Left lobe of liver (tissue), 2 donors: Measurements from ENCODE around the gene COL13A1. TPM values are rescaled to one million over a fixed set of nuclear protein-coding genes. Genes with fewer than 3 reads are reported as not detected.

Source experiments
- ATAC-seq: fragments of 200-7000 bp; cut with Tn5 transposase; one replicate; pipeline ENCODE4 v1.9.1; 2020; ENCODE audit warnings: mild to moderate bottlenecking, moderate library complexity
- DNase-seq: peaks from one replicate; pipeline ENCODE4 v3.0.0-alpha.2; 2020; ENCODE audit warnings: low spot score
- total RNA-seq: library from RNA; stranded (reverse); gene quantifications from one replicate; pipeline ENCODE4 v1.2.1, GENCODE V29; 2021
- donor health status: DM: no; HTN: no; CAD: no; lungs with moderate emphysema.
- donor health status: DM: no; HTN: yes; CAD: no.

COL13A1 gene
- total RNA-seq, 1 donor from 2014 or later = 0.48 TPM

DNA sequence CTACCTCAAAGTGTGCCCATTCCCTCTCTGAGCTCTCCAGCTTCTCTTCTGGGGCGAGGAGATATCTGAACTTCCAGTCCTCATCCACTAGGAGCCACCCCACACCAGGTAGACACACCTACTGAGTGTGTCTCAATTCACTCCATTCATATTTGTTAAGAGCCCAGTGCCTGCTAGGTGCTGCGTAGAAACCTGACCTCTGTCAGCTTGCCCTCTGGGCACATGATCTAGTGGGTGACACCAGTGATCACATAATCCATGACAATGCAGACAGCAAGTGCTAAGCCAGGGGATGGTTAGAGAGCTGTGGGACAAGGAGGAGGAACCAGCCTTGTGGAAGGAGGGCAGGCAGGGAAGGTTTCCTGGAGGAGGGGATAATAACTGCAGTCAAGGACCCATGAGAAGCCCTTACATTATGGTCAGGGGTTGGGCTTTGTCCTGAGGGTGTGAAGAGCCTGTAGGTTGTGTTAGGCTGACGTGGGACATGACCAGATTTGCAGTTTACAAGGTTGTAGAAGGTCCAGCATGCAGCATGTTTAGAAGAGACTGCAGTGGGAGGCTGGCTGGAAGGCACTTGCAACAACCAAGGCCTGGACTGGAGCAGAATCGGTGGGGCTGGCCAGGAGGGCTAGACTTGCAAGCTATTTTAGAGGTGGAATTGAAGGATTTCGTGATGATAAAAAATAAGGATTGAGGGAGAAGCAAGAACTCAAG, 81.8 kb downstream of the COL13A1 start:
- peak; percentile 98 for ATAC-seq
- DNase-seq = peak; percentile 81

DNA sequence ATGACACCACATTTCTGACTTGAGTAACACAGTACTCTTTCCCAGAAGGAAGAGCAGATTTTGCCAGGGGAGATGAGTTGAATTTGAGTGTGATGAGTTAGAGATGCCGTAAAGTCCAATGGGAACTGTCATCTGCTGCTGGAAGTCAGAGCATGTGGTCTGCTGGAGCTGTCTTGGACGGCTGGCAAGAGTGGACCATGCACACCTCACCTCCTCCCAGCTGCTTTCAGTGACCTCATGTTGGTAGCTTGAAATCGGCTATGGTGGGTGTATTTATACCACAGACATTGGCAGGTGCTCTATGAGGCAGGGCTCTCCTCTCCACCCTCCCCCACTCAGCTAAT, 82.3 kb downstream of the COL13A1 start:
- no peak for DNase-seq
- no peak for ATAC-seq

DNA sequence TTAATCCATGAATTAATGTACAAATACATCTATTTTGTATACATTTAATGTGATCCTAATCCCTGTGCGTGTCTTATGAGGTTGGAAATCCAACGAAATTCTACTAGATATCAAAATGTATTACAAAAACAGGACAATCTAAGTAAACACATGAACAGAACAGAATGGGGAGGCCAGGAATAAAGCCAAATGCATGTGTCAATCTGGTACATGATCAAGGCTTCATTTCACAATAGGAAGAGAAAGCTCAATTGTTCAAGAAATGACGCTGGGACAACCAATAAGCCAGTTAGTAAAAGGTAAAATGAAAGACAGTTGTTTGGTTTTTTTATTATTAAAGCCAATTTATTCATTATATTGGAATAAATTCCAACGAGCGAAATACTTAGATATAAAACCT, 83.0 kb downstream of the COL13A1 start:
- ATAC-seq (no peak), DNase-seq (no peak)

DNA sequence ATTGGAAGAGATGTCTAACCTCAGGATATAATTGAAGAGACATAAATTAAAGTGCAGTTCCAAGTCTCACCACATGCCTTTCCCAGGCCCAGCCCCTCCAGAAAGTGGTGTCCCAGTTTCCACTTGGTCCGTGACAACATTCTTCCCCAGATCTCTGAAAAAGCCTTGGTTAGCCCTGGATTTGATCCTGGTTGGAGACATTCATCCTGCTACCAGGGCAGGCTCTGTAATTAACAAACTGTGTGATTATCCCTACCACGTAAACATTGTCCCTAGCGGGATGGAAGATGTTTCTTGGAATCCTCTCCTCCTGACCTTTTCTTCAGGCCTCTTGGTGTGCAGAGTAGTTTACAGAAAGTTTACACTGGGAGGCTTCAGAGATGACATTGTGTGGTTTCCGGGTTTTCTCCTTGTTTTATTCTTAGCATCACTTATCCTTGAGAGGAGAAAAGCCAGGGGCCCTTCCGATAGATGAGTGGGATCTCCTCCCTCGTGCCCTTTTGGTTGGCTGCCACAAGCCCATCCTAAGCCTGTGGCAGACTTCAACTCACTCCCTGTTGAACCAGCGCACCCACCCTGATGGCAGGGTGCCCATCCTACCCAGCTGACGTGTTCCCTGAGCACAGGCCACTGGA, 83.8 kb downstream of the COL13A1 start:
- DNase-seq = no peak
- ATAC-seq = no peak

DNA sequence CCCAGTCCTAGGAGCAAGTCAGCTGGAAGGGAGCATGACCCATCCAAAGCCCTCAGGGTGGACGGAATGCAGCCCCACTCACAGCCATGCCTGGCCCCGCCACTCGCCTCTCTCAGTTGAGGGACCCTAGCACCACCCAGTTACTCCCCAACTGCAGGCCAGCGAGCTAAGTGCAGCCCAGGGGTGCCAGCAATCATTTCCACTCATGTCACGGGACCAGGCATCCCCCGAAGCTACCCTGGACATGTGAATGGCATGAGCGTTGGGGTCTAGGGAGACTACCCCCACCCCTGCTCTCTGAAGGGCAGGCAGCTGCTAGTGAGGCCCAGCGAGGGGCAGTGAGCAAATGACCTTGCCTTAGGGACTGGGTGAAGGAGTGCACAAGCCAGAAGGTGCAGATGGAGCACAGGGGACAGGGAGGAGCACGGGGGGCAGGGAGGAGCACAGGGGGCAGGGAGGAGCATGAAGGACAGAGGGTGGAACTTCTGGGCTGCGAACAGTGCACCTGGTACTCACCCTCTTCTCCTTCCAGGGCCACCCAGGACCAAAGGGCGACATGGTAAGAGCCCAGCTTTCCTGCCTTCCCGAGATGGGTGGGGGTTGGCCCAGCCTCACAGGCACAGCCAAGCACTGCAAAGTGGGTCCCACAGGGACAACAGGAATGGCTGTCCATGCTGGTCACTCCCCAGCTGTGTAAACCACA, 87.3 kb downstream of the COL13A1 start:
- ATAC-seq (no peak), DNase-seq (no peak)

DNA sequence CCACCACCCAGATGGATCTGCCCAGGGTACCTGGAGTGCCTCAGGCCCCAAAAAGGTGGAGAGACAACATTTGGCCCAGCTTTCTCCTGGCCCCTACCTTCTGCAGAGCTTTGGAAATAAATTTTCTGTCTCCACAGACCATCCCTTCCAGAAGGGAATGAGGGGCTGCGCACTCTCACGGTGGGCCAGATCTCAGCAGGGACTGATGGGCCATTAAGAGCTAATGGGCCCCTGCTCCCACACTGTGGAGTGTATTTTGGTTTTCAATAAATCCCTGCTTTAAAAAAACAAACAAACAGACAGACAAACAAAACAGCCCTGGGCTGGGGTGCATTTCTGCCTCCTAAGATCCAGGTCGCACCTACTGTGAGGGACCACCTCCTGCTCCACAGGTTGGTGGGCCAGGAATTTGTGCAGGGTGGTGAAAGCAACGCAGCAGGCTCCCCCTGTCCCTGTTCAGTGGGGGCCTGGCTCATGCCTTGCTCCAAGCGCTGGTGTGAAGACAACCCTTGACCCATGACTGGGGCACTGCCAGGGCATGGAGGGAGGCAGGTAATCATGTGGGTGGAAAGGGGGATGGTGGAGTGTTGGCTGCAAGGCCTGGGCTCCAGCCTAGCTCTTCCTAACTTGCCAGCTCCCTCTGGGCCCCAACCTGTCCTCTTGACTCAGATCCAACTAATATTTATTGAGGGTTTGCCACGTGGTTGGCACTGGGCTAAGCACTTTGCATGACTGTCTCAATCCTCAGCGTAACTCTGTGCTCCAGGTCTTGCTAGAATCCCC, 88.5 kb downstream of the COL13A1 start:
- ATAC-seq (peak; percentile 89), DNase-seq (peak; percentile 95)

DNA sequence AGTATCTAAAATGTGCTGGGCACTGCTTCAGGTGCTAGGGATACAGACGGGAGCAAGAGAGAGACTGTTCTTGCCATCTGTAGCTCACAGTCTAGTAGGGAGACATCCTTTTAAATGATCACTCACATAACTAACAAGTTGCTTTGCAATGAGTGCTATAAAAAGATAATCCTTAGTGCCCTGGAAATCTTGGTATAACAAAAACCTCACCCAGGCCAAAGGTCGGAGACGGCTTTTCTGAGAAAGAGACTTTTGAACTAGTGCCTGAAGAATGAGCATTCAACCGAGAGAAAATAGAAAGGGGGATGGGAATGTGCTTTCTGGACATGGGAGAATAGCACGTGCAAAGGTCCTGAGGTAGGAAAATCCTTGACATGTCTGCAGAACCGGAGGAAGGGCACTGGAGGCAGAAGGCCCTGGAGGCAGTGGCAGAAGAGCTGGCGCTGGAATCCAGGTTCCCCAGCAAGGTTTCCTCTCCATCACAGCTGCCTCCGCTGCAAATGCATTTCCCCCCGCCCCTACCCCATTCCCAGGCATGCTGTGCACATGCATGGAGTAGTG, 89.4 kb downstream of the COL13A1 start:
- ATAC-seq (no peak), DNase-seq (no peak)

DNA sequence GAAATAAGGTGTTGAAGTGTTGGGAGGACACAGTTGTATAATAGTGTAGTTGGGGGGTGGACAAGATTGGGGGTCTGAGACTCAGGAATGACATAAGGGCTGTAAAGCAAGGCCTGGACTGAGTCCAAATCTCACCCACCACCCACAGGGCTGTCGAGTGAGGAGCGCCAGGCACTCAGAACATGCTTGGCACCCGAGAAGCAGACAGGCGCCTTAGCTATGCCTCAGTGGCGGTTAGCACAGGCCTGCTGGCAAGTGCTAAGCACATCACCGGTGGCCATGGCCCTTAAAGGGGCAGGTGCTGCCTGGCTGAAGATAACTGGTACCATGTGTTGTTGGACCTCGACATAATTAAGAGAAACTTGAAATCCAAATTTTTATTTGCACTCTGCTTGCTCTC, 90.7 kb downstream of the COL13A1 start:
- DNase-seq = no peak
- no peak for ATAC-seq

DNA sequence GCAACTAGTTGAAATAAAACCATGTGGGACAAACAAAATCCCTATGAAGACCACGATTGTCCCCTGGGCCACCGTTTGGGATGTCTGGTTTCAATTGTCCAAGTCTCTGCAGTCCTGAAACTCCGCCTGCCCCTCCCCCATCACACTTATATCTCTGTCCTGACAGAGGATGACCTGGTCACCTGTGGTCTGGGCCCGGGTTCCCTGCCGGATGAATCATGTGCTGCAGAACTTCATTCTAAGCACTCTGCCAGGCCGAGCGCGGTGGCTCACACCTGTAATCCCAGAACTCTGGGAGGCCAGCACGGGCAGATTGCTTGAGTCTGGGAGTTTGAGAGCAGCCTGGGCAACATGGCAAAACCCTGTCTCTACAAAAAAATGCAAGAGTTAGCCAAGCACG, 91.1 kb downstream of the COL13A1 start:
- DNase-seq = no peak
- no peak for ATAC-seq

DNA sequence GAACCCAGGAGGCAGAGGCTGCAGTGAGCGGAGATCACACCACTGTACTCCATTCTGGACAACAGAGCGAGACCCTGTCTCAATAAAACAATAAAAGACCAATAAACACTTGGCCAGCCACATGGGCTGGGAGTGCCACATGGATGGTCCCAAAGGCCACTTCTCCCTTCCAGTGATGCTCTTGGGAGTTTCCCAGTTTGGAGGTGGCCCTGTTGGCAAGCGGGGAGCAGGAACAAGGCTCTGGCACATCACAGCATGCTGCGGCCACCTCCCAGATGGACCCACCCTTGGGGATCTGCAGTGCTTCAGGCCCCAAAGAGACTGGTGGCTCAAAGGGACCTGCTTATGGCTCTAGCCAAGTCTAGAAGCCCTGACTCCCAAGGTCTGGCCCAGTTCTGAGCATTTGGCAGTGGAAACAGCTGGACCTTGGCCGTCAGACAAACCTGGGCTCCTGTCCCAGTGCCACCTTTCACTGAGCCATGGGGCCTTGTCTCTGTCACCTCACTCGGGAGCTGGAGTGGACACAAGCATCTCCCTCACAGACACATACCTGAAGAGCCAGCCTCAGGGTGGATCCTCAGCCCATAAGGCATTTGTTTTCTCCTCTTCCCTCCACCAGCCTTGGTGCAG, 91.7 kb downstream of the COL13A1 start:
- DNase-seq (peak; percentile 90), ATAC-seq (peak; percentile 79)

DNA sequence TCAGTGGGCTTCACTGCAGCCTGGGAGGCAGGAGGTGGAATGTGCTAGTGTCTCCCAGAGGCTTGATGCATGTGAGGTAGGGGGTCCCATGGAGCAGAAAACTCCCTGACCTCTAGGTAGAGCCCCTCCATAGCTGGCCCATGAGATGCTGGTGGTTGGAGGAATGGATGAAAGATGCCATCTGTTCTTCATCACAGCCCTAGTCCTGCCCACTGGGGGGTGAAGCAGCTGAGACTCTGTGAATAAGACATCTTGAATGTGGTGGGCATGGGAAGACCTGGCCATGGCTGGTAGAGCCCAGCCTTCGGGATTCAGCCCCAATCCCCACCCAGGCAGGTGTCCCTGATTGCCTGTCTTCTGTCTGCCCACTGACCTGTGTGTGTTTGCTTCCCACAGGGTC, 92.5 kb downstream of the COL13A1 start:
- no peak for ATAC-seq
- DNase-seq = no peak

DNA sequence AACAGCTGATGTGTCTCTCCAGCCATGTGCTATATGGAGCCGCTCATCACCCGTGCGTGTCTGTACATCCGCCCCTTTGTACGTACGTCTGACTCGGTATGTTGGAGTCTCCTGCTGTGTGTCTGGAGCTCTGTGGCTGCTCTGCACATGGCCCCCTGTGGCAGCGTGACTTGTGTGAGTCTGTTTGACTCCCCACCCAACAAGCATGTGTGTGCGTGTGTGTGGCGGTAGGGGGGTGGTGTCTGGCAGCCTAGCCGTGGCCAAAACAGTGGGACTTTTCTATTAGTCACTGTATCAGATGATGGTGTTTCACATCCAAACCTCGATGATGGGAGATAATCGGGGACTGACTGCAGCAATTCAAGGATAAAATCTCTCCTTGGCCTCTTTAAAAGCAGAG, 94.1 kb downstream of the COL13A1 start:
- no peak for ATAC-seq
- no peak for DNase-seq

DNA sequence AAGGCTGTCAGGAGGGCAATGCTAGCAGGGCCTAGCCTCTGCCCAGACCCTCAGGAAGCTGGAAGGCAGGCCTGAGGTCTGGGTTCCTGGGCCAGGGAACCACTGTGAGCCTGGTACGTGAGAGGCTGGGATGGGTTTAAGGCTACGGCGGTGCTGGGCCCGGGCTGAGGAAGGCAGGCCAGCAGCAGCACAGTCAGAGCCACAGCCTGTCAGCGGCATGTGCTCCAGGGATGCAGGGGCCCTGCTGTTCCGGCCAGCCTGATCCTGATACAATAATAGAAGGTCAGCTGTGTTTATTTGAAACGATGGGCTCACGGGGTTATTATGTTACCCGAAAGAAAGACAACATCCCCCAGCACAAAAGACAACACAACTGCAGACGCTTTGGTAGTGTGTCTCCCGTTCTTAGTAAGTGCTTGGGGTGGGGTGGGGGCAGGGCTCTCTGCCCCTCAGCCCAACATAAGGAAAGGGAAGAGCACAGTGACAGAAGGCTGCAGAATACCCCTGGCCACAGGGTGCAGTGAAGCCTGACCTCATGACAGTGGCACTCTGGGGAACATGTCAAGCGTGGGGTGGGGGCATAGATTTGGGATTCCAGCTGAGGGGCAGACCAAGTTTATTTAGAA, 95.0 kb downstream of the COL13A1 start:
- no peak for DNase-seq
- ATAC-seq = no peak

DNA sequence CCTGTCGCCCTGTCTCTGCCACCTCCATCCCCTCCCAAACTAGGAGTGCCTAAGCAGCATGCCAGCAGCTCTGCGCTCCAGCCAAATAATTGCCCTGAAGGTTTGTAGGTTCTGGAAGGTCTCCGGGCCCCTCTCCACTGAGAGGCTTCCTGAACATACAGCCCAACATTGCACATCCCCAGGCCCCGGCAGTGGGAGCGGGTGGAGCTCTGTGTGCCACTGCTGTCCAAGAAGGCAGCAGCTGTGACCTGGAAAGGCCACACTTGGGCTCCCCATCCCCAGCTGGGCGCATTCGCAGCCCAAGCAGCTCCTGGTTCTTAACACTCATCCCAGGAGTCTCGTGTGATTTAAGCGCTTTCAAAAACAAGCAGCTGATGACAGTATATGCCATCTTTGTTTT, 95.7 kb downstream of the COL13A1 start:
- DNase-seq (no peak), ATAC-seq (no peak)

DNA sequence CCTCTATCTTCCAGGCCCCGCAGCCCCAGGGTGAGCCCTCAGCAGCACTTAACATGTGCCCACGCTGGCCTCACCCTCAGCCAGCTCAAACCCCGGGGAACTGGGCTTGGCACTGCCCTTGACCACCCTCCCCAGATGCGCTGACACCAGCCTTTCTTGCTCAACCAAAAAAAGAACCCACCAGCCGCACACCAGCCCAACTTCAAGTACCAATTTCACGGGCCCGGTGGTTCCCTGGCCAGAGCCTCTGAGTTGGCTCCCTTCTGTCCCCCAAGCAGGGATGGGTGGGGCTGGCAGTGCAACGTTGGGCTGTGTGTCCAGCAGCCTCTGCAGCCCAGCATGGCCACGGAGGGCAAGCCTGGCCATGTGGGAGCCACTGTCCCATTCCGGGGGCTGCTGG, 96.3 kb downstream of the COL13A1 start:
- DNase-seq = no peak
- no peak for ATAC-seq

DNA sequence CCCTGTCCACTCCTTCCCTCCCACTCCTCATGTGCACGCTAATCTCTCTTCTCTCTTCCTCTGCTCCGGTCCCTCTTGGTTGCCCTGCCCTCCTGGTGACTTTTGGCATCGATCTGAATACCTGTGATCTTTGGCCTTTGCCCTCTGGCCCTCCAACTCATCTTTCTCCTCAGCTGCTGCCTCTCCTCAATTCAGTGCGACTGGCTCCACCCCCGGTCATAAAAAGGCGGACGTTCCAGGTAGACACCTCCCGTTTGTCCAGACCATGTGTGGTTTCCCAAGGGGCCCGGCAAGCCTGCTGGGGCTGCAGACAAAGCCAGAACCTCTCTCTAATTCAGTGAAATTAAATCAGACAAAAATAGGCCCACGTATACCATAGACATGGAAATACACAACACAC, 96.8 kb downstream of the COL13A1 start:
- DNase-seq (peak; percentile 64), ATAC-seq (peak; percentile 33)

DNA sequence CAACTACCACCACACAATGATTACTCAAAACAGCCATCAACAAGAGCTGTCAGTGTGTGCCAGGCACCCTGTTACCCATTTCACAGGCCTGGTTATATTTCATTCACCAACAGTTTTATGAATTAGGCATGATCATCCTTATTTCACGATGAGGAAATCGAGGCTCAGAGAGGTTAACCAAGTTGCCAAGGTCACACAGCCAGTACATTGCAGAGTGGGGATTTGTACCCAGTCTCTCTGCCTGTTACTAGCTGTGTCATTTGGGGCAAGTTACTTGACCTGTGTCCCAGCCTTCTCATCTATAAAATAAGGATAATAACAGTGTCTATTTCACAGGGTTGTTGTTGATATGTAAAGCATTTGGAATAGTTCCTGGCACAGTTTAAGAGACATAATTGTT, 97.2 kb downstream of the COL13A1 start:
- ATAC-seq = no peak
- no peak for DNase-seq

DNA sequence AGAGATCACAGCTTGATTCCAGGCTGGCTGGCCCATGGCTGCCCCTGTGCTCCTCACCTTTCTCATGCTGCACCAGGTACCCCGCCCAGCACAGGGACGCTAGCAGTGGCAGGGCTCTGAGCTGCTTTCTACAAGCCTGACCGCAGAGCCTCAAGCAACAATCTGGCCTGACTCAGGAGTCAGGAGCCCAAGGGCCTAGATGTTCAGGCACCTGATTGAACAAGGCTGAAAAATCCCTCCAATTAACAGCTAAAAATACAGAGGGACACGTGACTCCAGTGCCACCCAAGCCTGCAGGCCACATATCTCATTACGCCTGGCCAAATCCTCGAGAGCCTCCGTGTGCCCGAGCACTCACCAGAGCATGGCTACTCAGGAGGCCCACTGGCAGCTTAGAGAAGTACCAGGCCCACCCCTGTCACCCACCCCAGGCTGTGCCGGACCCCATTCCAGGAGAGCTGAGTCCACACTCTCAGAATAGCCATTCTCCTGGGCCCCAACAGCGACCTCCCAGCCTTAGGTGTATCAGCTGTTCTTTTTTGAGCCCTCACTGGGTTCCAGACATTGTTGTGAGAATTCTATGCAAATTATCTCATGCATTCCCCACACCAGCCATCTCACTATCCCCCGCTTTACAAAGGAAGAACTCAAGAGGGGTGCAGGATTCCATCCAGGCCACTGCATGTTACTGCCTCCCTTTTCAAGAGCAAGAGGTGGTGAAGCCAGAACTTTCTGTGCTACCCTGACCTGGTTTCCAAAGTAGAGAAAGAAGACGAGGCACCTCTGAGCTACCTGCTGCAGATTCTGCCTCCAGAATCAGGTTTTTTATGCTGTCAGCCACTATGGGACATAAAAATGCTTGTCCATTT, 98.3 kb downstream of the COL13A1 start:
- ATAC-seq (no peak), DNase-seq (no peak)

DNA sequence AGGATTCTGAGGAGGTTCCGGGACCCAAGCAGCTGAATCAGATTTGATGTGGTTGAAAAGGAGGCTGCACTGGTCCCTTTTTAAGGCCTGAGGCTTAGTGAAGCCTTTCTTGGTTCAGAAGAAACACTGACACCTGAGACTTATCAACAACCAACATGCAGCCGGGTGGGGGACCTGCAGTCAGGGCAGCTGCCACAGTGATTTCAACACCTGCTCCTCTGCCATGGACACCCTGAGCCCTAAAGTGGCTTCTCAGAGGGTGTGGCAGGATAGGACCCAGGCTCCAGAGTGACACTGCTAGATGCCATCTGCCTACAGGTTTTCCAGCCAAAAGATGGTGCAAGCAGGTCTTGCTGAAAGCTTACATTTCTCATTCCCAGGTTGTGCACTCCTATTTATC, 99.3 kb downstream of the COL13A1 start:
- ATAC-seq (no peak), DNase-seq (no peak)
